ENCODE data around the gene RGL1. TPM values are rescaled to one million over a fixed set of nuclear protein-coding genes. Genes with fewer than 3 reads are reported as not detected.

The RGL1 gene
- total RNA-seq, 1 donor from 2014 or later: 5.9 TPM

GRCh38 chr1:183898001-183898396 lies 93.1 kb downstream of the RGL1 start:
- H3K27ac Mint-ChIP-seq: no peak overlapping the region
- TF ChIP-seq, protein P1, sequence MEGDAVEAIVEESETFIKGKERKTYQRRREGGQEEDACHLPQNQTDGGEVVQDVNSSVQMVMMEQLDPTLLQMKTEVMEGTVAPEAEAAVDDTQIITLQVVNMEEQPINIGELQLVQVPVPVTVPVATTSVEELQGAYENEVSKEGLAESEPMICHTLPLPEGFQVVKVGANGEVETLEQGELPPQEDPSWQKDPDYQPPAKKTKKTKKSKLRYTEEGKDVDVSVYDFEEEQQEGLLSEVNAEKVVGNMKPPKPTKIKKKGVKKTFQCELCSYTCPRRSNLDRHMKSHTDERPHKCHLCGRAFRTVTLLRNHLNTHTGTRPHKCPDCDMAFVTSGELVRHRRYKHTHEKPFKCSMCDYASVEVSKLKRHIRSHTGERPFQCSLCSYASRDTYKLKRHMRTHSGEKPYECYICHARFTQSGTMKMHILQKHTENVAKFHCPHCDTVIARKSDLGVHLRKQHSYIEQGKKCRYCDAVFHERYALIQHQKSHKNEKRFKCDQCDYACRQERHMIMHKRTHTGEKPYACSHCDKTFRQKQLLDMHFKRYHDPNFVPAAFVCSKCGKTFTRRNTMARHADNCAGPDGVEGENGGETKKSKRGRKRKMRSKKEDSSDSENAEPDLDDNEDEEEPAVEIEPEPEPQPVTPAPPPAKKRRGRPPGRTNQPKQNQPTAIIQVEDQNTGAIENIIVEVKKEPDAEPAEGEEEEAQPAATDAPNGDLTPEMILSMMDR (IDR thresholded peaks at IDR 0.05; ENCODE audit: unreplicated experiment): no peak
- peaks cover 6% of the 10 kb centered on the region for H3K36me3 Mint-ChIP-seq (ENCODE audit: insufficient read depth)
- H3K4me1 Mint-ChIP-seq (ENCODE audit: low read depth): peaks cover 7% of the 10 kb centered on the region
- H3K9me3 Mint-ChIP-seq (ENCODE audit: low read depth): no peaks in the 10 kb centered on the region
- DNase-seq (ENCODE audit: low spot score, unreplicated experiment): no peak
- no peak overlapping the region for H3K4me3 Mint-ChIP-seq (ENCODE audit: low read depth)
- H3K27me3 Mint-ChIP-seq: no peaks in the 10 kb centered on the region

GRCh38 chr1:183898610-183899009 lies 93.7 kb downstream of the RGL1 start:
- no peaks in the 10 kb centered on the region for H3K27me3 Mint-ChIP-seq
- TF ChIP-seq, protein P1 (IDR thresholded peaks at IDR 0.05; ENCODE audit: unreplicated experiment): no peak
- no peak for DNase-seq (ENCODE audit: low spot score, unreplicated experiment)
- no peak overlapping the region for H3K4me3 Mint-ChIP-seq (ENCODE audit: low read depth)
- no peaks in the 10 kb centered on the region for H3K9me3 Mint-ChIP-seq (ENCODE audit: low read depth)
- no peak overlapping the region for H3K27ac Mint-ChIP-seq
- H3K36me3 Mint-ChIP-seq (ENCODE audit: insufficient read depth): peaks cover 6% of the 10 kb centered on the region
- H3K4me1 Mint-ChIP-seq (ENCODE audit: low read depth): peaks cover 7% of the 10 kb centered on the region

DNA sequence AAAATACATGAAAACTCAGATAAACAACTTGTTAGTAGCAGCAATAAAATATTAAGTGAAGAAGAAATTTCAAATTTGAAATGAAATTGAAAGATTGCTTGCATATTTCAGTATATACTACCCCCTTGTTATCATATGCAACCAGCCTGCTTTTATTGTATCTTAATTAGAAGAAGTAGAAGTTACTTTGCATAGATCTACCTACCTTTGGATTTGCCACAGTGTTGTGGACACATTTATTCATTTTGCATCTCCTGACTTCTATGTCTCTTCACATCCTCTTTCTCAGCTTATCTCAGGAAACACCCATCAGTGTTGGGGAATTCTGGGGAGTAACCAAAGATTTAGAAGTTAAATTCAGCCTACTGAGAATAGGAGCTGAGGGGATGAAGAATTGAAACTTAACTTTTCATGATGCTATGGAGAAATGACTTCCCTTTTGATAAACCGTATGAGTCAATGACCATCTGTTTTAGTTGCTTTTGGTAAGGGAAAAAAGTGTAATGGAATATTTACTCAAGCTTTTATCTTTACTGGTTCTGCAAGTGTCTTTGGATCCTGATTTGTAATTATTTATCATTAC lies 96.9 kb downstream of the RGL1 start:
- Mint-ChIP-seq H3K27ac (no peak overlapping the region), H3K4me1 (ENCODE audit: low read depth) (no peaks in the 10 kb centered on the region), H3K27me3 (no peaks in the 10 kb centered on the region), H3K36me3 (ENCODE audit: insufficient read depth) (peaks cover 7% of the 10 kb centered on the region), H3K9me3 (ENCODE audit: low read depth) (no peaks in the 10 kb centered on the region), H3K4me3 (ENCODE audit: low read depth) (no peak overlapping the region)
- no peak for DNase-seq (ENCODE audit: low spot score, unreplicated experiment)
- TF ChIP-seq, protein P1 (IDR thresholded peaks at IDR 0.05; ENCODE audit: unreplicated experiment): no peak

- Mint-ChIP-seq H3K27me3 (no peaks in the 10 kb centered on the region), H3K9me3 (ENCODE audit: low read depth) (no peaks in the 10 kb centered on the region), H3K4me1 (ENCODE audit: low read depth) (no peaks in the 10 kb centered on the region), H3K36me3 (ENCODE audit: insufficient read depth) (peaks cover 6% of the 10 kb centered on the region), H3K27ac (no peak overlapping the region), H3K4me3 (ENCODE audit: low read depth) (no peak overlapping the region)
- DNase-seq (ENCODE audit: low spot score, unreplicated experiment): no peak
- TF ChIP-seq, protein P1 (IDR thresholded peaks at IDR 0.05; ENCODE audit: unreplicated experiment): no peak
These were observed 98.2 kb downstream of the RGL1 start for GRCh38 chr1:183903101-183903500.

- Mint-ChIP-seq H3K4me1 (ENCODE audit: low read depth) (no peaks in the 10 kb centered on the region), H3K4me3 (ENCODE audit: low read depth) (no peak overlapping the region), H3K27ac (peak overlapping the region; percentile 26), H3K9me3 (ENCODE audit: low read depth) (no peaks in the 10 kb centered on the region), H3K36me3 (ENCODE audit: insufficient read depth) (peaks cover 3% of the 10 kb centered on the region), H3K27me3 (no peaks in the 10 kb centered on the region)
- no peak for DNase-seq (ENCODE audit: low spot score, unreplicated experiment)
- TF ChIP-seq, protein P1 (IDR thresholded peaks at IDR 0.05; ENCODE audit: unreplicated experiment): no peak
These were observed 100.7 kb downstream of the RGL1 start for GRCh38 chr1:183905508-183906113.
